Measurements from ENCODE around the gene APOB.
A peak's percentile ranks its signal among the peaks of the same experiment; 100 is the strongest.

- peak; percentile 61 for TF ChIP-seq RCOR1 (IDR thresholded peaks at IDR 0.05; ENCODE audit: low read length)
- TF ChIP-seq CTCF (IDR thresholded peaks at IDR 0.05): no peak
- TF ChIP-seq NFIC (IDR thresholded peaks at IDR 0.05; ENCODE audit: borderline replicate concordance): no peak
- no peak for TF ChIP-seq USF2 (IDR thresholded peaks at IDR 0.05; ENCODE audit: borderline replicate concordance, low read depth, low read length)
- no peak for TF ChIP-seq REST (IDR thresholded peaks at IDR 0.05; ENCODE audit: low read depth, low read length)
- no peak for TF ChIP-seq RAD21 (IDR thresholded peaks at IDR 0.05; ENCODE audit: low read length)
- no peak for TF ChIP-seq GABPA (IDR thresholded peaks at IDR 0.05; ENCODE audit: low read depth)
- TF ChIP-seq YY1 (IDR thresholded peaks at IDR 0.05; ENCODE audit: low read depth): no peak
- no peak for TF ChIP-seq POLR2AphosphoS5 (IDR thresholded peaks at IDR 0.05; ENCODE audit: low read depth, low read length)
- no peak for TF ChIP-seq FOXJ3 (CRISPR knock-in tag; IDR thresholded peaks at IDR 0.05)
- no peak for TF ChIP-seq EZH2phosphoT487 (IDR thresholded peaks at IDR 0.05; ENCODE audit: borderline replicate concordance, low read depth)
- TF ChIP-seq MXI1 (IDR thresholded peaks at IDR 0.05; ENCODE audit: low read depth, low read length): no peak
These were observed 54.5 kb downstream of the APOB start for GRCh38 chr2:20989404-20989803.
